LNCaP clone FGC (cell line): ENCODE data around the gene B3GNT3.

Experiments
- DNase-seq: peaks from one replicate; pipeline ENCODE4 v3.0.0-alpha.2; 2011; ENCODE audit warnings: low read depth
- H3K4me3 ChIP-seq: 2 replicates; pipeline ENCODE4 v1.5.1; 2011; ENCODE audit warnings: mild to moderate bottlenecking, low read depth, low read length, control low read depth
- TF ChIP-seq, protein P1 (sequence below): IDR thresholded peaks from 2 replicates; pipeline ENCODE4 v1.5.1; 2012; ENCODE audit warnings: mild to moderate bottlenecking; ENCODE audit not compliant: control insufficient read depth, insufficient read depth; ENCODE audit errors: extremely low read depth

The B3GNT3 gene

DNA sequence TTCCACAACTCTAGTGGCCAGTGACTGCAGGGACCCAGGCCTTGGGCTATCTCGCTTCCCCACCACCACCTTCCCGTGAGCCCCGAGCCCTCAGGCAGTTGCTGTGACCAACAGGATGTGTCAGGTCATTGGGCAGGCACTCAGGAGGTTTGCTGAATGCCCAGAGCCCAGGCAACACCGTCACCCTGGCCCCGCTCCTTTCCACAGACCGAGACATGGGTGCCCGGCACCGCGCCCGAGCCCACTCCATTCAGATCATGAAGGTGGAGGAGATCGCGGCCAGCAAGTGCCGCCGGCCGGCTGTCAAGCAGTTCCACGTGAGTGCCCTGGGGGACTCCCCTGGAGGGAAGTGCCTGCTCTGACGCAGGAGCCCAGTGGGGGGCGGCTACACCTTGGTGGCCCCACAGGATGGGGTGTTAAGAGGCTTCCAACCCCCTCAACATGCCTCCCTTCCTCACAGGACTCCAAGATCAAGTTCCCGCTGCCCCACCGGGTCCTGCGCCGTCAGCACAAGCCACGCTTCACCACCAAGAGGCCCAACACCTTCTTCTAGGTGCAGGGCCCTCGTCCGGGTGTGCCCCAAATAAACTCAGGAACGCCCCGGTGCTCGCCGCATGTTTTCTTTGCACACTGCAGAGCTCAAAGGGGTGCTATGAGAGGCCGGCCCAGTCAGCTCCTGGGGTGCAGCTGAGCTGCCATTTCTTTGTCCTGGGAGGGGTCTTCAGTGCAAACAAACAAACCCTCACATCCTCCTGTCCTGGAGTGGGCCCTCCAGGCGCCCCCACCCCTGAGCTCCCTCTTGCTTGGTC is 68.0 kb downstream of the B3GNT3 start:
- no peak for DNase-seq
- no peak overlapping the region for H3K4me3 ChIP-seq
- TF ChIP-seq, protein P1, sequence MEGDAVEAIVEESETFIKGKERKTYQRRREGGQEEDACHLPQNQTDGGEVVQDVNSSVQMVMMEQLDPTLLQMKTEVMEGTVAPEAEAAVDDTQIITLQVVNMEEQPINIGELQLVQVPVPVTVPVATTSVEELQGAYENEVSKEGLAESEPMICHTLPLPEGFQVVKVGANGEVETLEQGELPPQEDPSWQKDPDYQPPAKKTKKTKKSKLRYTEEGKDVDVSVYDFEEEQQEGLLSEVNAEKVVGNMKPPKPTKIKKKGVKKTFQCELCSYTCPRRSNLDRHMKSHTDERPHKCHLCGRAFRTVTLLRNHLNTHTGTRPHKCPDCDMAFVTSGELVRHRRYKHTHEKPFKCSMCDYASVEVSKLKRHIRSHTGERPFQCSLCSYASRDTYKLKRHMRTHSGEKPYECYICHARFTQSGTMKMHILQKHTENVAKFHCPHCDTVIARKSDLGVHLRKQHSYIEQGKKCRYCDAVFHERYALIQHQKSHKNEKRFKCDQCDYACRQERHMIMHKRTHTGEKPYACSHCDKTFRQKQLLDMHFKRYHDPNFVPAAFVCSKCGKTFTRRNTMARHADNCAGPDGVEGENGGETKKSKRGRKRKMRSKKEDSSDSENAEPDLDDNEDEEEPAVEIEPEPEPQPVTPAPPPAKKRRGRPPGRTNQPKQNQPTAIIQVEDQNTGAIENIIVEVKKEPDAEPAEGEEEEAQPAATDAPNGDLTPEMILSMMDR: no peak
